HCT116 (cell line): ENCODE data around the gene STPG1. TPM values are rescaled to one million over a fixed set of nuclear protein-coding genes. Genes with fewer than 3 reads are reported as not detected.

Experiments
- ATAC-seq: fragments of 200-7000 bp; cut with Tn5 transposase; 2 replicates; pipeline ENCODE4 v1.9.1; 2020; ENCODE audit warnings: mild to moderate bottlenecking, moderate library complexity
- BruUV-seq: library from RNA; stranded (reverse); fragments of 400-500 nt; replicated peaks from 2 replicates; lab custom pipeline; 2021; lab: Mats Ljungman, UMichigan
- CTCF ChIA-PET: fragments of 300-600 bp; sonication (Branson Sonifier 250); formaldehyde crosslinking; loops from one replicate; lab custom pipeline; 2021; ENCODE audit warnings: antibody characterized with exemption; lab: Charles Lee
- POLR2A ChIA-PET: fragments of 300-600, 350-600 bp; sonication (Branson Sonifier 250); formaldehyde crosslinking; loops from one replicate; lab custom pipeline; 2021; ENCODE audit warnings: antibody characterized with exemption; lab: Charles Lee
- RAD21 ChIA-PET, 2 experiments: fragments of 300-600 bp; sonication (Branson Sonifier 250); formaldehyde crosslinking; loops; one replicate each; lab custom pipeline; 2023; ENCODE audit warnings: low total read pairs in 2 of 2; ENCODE audit not compliant: uncharacterized antibody in 2 of 2, unreplicated experiment in 2 of 2, low non-redundant PET in 1 of 2; lab: Charles Lee
- DNase-seq: peaks from one replicate; pipeline ENCODE4 v3.0.0-alpha.2; 2010; ENCODE audit warnings: low read depth, low spot score
- H2AFZ ChIP-seq: fragments of 200-600 bp; shearing (Covaris generic), sonication (generic); 2 replicates; pipeline ENCODE4 v1.6.1; 2017; ENCODE audit warnings: low read depth, mixed run types, mixed read lengths, antibody characterized with exemption, low read length; ENCODE audit not compliant: poor library complexity, severe bottlenecking
- H3K27ac ChIP-seq: 2 replicates; pipeline ENCODE4 v1.5.1; 2012; ENCODE audit warnings: low read depth, low read length
- H3K27me3 ChIP-seq: fragments of 200-600 bp; sonication (generic); 2 replicates; pipeline ENCODE4 v1.6.1; 2016; ENCODE audit warnings: mixed run types, low read length, mixed read lengths; ENCODE audit not compliant: insufficient read depth
- H3K36me3 ChIP-seq, 2 experiments: fragments of 200-500 bp in 1 of 2; fragments of 200-600 bp in 1 of 2; sonication (Bioruptor generic) in 1 of 2; sonication (generic) in 1 of 2; 2 replicates each; pipeline versions ENCODE4 v1.5.1 to v1.6.1; 2014 to 2016; ENCODE audit warnings: low read length in 2 of 2, inconsistent platforms in 1 of 2, mixed read lengths in 1 of 2, mixed run types in 1 of 2; ENCODE audit not compliant: insufficient read depth in 2 of 2, control insufficient read depth in 1 of 2
- H3K4me1 ChIP-seq, 2 experiments: fragments of 200-600 bp in 1 of 2; sonication (generic) in 1 of 2; 2 replicates each; pipeline versions ENCODE4 v1.5.1 to v1.6.1; 2012 to 2017; ENCODE audit warnings: low read length in 2 of 2, inconsistent platforms in 1 of 2, mild to moderate bottlenecking in 1 of 2, mixed read lengths in 1 of 2, mixed run types in 1 of 2, moderate library complexity in 1 of 2; ENCODE audit not compliant: insufficient read depth in 2 of 2, control insufficient read depth in 1 of 2
- H3K4me2 ChIP-seq: fragments of 200-600 bp; sonication (generic); 2 replicates; pipeline ENCODE4 v1.6.1; 2017; ENCODE audit warnings: mixed run types, low read length, mixed read lengths
- H3K4me3 ChIP-seq, 2 experiments: fragments of 200-600 bp in 1 of 2; sonication (generic) in 1 of 2; replicated peaks in 1 of 2; 2 replicates each; pipeline ENCODE4 v1.5.1; 2011 to 2016; ENCODE audit warnings: low read length in 2 of 2, control low read depth in 1 of 2, low read depth in 1 of 2, mild to moderate bottlenecking in 1 of 2, mixed read lengths in 1 of 2, mixed run types in 1 of 2
- H3K79me2 ChIP-seq: fragments of 200-600 bp; sonication (generic); 2 replicates; pipeline ENCODE4 v1.6.1; 2017; ENCODE audit warnings: mild to moderate bottlenecking, mixed run types, low read length, moderate library complexity, mixed read lengths; ENCODE audit not compliant: insufficient read depth
- H3K9ac ChIP-seq: fragments of 200-600 bp; sonication (generic); 2 replicates; pipeline ENCODE4 v1.6.1; 2016; ENCODE audit warnings: low read length, mixed read lengths
- H3K9me2 ChIP-seq: fragments of 200-600 bp; sonication (generic), shearing (Covaris generic); 2 replicates; pipeline ENCODE4 v1.6.1; 2017; ENCODE audit warnings: mixed run types, mild to moderate bottlenecking, moderate library complexity; ENCODE audit not compliant: insufficient read depth
- H3K9me3 ChIP-seq, 2 experiments: fragments of 200-500 bp in 1 of 2; fragments of 200-600 bp in 1 of 2; sonication (Bioruptor generic) in 1 of 2; sonication (generic) in 1 of 2; 2 replicates each; pipeline ENCODE4 v1.6.1; 2014 to 2017; ENCODE audit warnings: low read length in 2 of 2, mixed read lengths in 2 of 2, inconsistent platforms in 1 of 2, low read depth in 1 of 2, mild to moderate bottlenecking in 1 of 2, mixed run types in 1 of 2, moderate library complexity in 1 of 2; ENCODE audit not compliant: control insufficient read depth in 1 of 2, insufficient read depth in 1 of 2
- H4K20me1 ChIP-seq: fragments of 200-600 bp; sonication (generic), shearing (Covaris generic); 2 replicates; pipeline ENCODE4 v1.6.1; 2017; ENCODE audit warnings: mixed run types, mild to moderate bottlenecking, moderate library complexity; ENCODE audit not compliant: insufficient read depth
- CBX3 ChIP-seq: IDR thresholded peaks from 2 replicates; pipeline ENCODE4 v1.6.1; 2012; ENCODE audit warnings: low read depth
- EZH2 ChIP-seq: fragments of 200-600 bp; sonication (generic); IDR thresholded peaks from 2 replicates; pipeline ENCODE4 v1.6.1; 2017; ENCODE audit warnings: antibody characterized with exemption, mixed run types
- RAD21 ChIP-seq: IDR thresholded peaks from 2 replicates; pipeline ENCODE4 v1.6.1; 2012; ENCODE audit warnings: low read depth, mild to moderate bottlenecking
- SIN3A ChIP-seq: IDR thresholded peaks from 2 replicates; pipeline ENCODE4 v1.6.1; 2012; ENCODE audit warnings: low read depth
- TCF7L2 ChIP-seq: IDR thresholded peaks from 2 replicates; pipeline ENCODE4 v1.7.0; 2011; ENCODE audit warnings: borderline replicate concordance, inconsistent platforms; ENCODE audit not compliant: insufficient read depth, insufficient read length; ENCODE audit errors: extremely low read depth
- YY1 ChIP-seq: IDR thresholded peaks from 2 replicates; pipeline ENCODE4 v1.6.1; 2011; ENCODE audit warnings: low read length, low read depth, moderate library complexity, mild to moderate bottlenecking; ENCODE audit not compliant: insufficient replicate concordance; ENCODE audit errors: extremely low read depth
- intact Hi-C: fragments of 100-400 bp; cut with micrococcal nuclease; formaldehyde crosslinking; loops from 2 replicates; pipeline ENCODE4 v1.10.0; 2022
- total RNA-seq: library from RNA; stranded (reverse); gene quantifications from one replicate; pipeline ENCODE4 v1.2.1, GENCODE V29; 2021; ENCODE audit not compliant: unreplicated experiment
- TF ChIP-seq, protein P1 (sequence below), 3 experiments: fragments of 200-600 bp in 1 of 3; sonication (generic) in 1 of 3; IDR thresholded peaks in 2 of 3; conservative IDR thresholded peaks in 1 of 3; 2 replicates each; pipeline ENCODE4 v1.5.1; 2012 to 2017; ENCODE audit warnings: low read depth in 2 of 3, low read length in 2 of 3, antibody characterized with exemption in 1 of 3, borderline replicate concordance in 1 of 3, control low read depth in 1 of 3, mild to moderate bottlenecking in 1 of 3, mixed read lengths in 1 of 3, mixed run types in 1 of 3, moderate library complexity in 1 of 3; ENCODE audit not compliant: insufficient read depth in 1 of 3

Gene STPG1
- total RNA-seq, 1 experiment from 2014 or later: 13.4 TPM

- TF ChIP-seq CBX3: no peak
- no peak for TF ChIP-seq EZH2
- no peak for TF ChIP-seq SIN3A
- Histone ChIP-seq H3K4me1 (peaks cover 12 to 45% of the 10 kb centered on the region in 2 experiments), H3K9ac (no peak overlapping the region), H2AFZ (no peak overlapping the region), H3K36me3 (no peaks in the 10 kb centered on the region), H3K4me3 (no peak overlapping the region), H3K9me2 (no peaks in the 10 kb centered on the region), H3K4me2 (no peak overlapping the region), H3K27ac (no peak overlapping the region), H4K20me1 (no peaks in the 10 kb centered on the region), H3K27me3 (peaks cover 76% of the 10 kb centered on the region; the same call in 1 of the 2 replicates), H3K79me2 (no peaks in the 10 kb centered on the region), H3K9me3 (no peaks in the 10 kb centered on the region)
- ChIA-PET CTCF (no interaction called here), POLR2A (no interaction called here), RAD21 (no interaction called here)
- BruUV-seq: no TSS peak
- intact Hi-C loops: no loop called here
- DNase-seq (no peak), ATAC-seq (no peak)
These were observed 86.1 kb downstream of the STPG1 start for GRCh38 chr1:24327486-24327885.

DNA sequence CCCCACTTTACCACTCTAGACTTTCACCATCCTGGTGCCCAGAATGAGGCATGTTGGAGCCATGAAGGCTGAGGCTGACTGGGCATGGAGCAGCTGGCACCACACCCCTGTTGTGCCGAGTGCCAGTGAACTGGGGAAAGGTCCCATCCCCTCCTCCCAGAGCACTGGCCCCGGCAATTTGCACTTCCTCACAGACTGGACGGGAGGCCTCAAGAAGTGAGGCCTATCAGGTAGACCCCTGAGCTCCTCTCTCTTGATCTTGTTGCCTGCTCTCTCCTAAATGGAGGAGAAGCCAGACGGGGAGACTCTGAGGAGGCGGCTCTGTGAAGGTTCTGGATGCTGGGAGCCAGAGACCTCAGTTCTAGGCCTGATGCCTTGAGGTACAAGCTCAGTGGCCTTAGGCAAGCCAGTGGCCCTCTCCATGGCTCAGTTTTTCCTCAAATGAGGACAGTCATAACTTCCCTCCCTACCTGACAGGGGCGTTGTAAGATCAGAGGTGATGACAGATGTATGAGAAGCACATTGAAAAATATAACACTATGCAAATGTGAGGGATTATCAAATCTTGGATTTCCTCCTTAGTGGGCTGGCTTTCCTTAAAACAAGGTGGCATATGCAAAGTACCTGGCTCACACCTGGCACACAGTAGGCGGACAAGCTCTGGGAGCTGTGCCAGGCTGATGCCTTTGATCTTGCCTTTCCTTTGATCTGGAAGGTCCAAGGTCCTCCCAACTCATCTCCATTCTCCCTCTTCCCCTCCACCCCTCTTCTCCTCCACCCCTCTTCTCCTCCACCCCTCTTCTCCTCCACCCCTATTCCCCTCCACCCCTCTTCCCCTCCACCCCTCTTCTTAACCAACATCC is 87.8 kb downstream of the STPG1 start:
- no peak for ATAC-seq
- Histone ChIP-seq H4K20me1 (no peaks in the 10 kb centered on the region), H3K36me3 (no peaks in the 10 kb centered on the region), H3K4me1 (peaks cover 21 to 61% of the 10 kb centered on the region in 2 experiments), H3K4me3 (no peak overlapping the region), H2AFZ (no peak overlapping the region), H3K9ac (no peak overlapping the region), H3K9me3 (no peaks in the 10 kb centered on the region), H3K4me2 (peak overlapping the region; percentile 16; the same call in 1 of the 2 replicates), H3K27ac (no peak overlapping the region)
- ChIA-PET RAD21 (interaction anchor here in 1 of 2 experiments (0.6 kb wide), 1 partner anchor 39 kb away, joined by 4 read pairs; no protein-coding TSS in a partner anchor), CTCF (no interaction called here)
- BruUV-seq: no TSS peak
- TF ChIP-seq, protein P1, sequence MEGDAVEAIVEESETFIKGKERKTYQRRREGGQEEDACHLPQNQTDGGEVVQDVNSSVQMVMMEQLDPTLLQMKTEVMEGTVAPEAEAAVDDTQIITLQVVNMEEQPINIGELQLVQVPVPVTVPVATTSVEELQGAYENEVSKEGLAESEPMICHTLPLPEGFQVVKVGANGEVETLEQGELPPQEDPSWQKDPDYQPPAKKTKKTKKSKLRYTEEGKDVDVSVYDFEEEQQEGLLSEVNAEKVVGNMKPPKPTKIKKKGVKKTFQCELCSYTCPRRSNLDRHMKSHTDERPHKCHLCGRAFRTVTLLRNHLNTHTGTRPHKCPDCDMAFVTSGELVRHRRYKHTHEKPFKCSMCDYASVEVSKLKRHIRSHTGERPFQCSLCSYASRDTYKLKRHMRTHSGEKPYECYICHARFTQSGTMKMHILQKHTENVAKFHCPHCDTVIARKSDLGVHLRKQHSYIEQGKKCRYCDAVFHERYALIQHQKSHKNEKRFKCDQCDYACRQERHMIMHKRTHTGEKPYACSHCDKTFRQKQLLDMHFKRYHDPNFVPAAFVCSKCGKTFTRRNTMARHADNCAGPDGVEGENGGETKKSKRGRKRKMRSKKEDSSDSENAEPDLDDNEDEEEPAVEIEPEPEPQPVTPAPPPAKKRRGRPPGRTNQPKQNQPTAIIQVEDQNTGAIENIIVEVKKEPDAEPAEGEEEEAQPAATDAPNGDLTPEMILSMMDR (IDR thresholded peaks at IDR 0.05 in 2 of 3, conservative IDR thresholded peaks at IDR 0.05 in 1 of 3; ENCODE audit: borderline replicate concordance in 1 of 3, insufficient read depth in 1 of 3, low read depth in 2 of 3, low read length in 2 of 3): 0 out of 6 replicates have a peak, but pooled peaks of 1 of the 3 experiments have one; percentile 18
- peak; percentile 41; the same call in 1 of the 2 replicates for TF ChIP-seq RAD21
- TF ChIP-seq YY1: no peak
- peak; percentile 93 for TF ChIP-seq TCF7L2
- TF ChIP-seq, all 23 proteins: peak for 3
- Histone ChIP-seq H3K27me3 (peaks cover 77% of the 10 kb centered on the region; the same call in 1 of the 2 replicates), H3K9me2 (no peaks in the 10 kb centered on the region), H3K79me2 (no peaks in the 10 kb centered on the region)
- POLR2A ChIA-PET: no interaction called here
- intact Hi-C loops: no loop called here
- DNase-seq: no peak
